Embryonic facial prominence (tissue), 1 donor: Measurements from ENCODE around the gene HSPA4.
"Not testable (repeated sequence)": the region's sequence is repeated elsewhere in the genome, so short reads cannot be mapped to it uniquely, and the experiment has no call there.

Experiments
- DNase-seq: peaks from one replicate; pipeline ENCODE4 v3.0.0-alpha.2; 2016; ENCODE audit errors: extremely low spot score

Gene HSPA4

DNA sequence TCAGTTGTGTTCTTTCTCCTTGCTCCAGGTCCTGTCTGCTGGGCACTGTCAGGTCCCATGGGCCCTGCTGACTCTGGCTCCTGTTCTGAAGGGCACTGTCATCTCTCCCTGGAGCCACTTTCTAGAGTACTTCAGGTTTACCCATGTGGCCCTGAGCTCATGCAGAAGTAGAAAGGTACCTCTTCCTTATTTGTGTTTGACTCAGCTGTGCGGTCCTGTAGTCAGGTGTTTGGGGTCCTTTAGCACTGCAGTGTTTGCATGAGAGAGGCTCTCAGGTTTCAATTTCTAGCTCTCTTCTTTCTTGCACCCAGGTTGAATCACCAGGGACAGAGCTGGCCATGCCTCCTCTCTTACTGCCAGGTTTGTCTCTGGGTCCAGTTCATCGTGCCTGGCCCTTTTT, 71.5 kb downstream of the HSPA4 start:
- DNase-seq: no peak

DNA sequence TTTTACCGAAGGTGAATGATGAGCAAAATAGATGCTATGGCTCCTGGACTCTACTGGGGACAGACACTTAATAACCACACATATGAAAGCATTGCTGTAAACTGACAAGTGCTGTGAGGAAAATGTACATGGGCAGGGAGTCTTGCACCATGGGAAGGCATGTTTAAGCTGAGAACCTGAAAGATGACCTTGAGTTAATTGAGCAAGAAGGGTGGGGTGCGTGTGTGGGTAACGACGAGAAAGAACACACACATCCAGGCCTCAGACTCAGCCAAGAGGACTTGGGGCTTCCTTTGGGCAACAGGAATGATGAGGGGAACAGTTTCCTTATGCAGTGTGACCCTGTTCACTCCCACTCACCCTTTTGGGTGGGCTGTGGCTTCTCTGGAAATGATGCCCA, 73.1 kb downstream of the HSPA4 start:
- no peak for DNase-seq

DNA sequence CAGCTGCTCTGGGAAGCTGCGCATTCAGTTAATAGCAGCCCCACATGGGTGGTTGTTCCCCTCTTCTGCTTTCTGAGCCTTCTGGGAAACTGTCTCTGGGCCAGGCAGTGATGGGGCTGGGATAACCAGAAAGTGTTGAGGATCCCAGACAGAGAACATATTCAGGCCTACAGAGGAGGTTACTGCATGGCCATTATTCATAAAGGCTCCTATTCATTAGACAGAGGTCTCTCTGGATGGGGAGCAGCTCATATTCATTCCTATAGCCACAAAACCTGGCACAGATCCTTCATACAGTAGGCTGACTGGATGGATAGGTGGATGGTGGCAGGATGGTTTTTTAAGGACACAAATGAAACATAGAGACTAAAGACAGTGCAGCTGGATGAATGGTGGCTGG, 76.3 kb downstream of the HSPA4 start:
- DNase-seq: no peak

DNA sequence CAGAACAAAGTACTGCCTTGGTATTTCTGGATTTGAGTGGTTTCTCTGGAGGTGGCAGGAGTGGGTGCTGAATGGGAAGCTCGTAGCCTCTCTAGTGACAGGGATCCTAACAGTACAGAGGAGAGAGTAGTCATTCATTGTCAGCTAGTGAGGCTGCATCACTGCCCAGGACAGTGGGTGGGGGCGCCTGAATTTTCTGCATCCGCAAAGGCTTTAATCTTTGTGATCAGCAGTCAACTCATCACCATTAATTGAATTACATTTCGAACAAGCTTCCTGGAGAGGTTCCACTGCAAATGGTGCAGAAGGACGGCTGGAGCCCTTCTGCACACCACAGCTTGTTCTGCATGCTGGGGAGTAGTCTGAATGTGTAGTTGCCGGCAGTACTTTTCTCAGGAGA, 77.5 kb downstream of the HSPA4 start:
- DNase-seq: no peak

DNA sequence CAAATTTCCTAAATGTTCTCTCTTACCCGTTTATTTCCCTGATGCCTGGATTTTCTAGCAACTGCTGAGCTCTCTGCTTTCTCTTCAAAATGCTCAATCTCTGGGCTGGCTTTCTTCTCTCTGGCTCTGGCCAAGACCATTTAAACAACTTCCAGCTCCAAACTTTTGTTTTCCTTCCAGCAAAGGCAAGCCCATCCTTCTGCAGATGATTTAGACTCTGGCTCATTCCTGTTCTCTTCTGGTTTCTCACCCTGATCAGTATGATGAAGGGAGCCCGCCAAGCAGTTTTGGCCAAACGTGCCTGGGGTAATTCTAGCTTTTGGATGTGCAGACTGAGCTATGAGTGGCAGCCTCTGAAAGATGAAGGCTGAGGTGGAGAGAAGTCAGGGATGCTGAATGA, 78.1 kb downstream of the HSPA4 start:
- DNase-seq: no peak

DNA sequence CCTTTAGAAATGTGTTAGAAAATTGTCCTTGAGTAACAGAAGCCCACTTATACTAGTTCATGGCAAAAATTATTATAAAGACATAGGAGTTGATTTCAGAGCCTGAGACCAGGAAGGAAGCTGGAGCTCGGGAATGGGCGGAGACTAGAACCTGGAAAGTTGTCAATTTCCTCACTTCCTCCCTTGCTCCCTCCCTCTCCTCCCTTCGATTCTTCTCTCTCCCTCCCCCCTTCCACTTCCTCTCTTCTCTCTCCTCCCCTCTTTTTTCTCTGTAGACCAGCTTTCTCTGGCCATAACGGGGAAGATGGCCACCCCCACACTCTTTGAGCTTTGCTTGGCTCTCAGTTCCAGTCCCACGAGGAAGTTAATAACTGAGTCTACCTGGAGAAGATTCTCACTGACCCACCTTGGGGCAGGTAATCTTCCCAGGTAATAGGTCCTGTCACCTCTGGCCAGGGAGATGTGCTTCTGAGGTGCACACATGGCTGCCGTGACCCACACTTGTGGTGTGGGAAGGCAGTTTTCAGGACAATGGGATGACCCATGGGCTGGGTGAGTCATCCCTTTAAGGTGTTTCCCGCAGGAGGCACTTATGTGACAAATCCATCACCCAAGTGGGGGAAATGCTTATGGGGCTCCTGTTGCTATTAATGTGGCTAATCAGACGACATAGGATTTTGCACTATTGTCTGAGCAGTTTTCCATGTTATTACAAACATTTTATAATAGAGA, 78.7 kb downstream of the HSPA4 start:
- no peak for DNase-seq

DNA sequence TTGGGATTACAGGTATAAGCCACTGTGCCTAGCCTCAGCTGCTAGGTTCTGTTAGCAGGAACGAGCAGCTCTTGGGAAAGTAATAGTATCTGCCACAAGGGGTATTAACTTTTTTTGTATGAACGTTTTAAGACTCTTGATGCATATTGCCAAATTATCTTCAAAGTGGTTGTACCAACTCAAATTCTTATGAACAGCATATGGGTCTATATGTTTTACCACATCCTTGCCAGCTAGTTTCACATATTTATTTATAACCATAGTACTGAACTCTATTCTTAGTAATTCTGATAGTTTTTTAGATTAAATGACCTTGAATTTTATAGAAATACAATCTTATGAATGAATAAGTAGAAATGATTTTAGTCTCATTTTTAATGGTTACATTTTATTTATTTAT, 80.9 kb downstream of the HSPA4 start:
- no peak for DNase-seq

DNA sequence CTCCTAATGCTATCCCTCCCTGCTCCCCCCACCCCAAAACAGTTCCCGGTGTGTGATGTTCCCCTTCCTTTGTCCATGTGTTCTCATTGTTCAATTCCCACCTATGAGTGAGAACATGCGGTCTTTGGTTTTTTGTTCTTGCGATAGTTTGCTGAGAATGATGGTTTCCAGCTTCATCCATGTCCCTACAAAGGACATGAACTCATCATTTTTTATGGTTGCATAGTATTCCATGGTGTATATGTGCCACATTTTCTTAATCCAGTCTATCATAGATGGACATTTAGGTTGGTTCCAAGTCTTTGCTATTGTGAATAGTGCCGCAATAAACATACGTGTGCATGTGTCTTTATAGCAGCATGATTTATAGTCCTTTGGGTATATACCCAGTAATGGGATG, 81.4 kb downstream of the HSPA4 start:
- not testable (repeated sequence) for DNase-seq

DNA sequence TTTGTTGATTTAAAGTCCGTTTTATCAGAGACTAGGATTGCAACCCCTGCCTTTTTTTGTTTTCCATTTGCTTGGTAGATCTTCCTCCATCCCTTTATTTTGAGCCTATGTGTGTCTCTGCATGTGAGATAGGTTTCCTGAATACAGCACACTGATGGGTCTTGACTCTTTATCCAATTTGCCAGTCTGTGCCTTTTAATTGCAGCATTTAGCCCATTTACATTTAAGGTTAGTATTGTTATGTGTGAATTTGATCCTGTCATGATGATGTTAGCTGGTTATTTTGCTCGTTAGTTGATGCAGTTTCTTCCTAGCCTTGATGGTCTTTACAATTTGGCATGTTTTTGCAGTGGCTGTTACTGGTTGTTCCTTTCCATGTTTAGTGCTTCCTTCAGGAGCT, 85.1 kb downstream of the HSPA4 start:
- not testable (repeated sequence) for DNase-seq

DNA sequence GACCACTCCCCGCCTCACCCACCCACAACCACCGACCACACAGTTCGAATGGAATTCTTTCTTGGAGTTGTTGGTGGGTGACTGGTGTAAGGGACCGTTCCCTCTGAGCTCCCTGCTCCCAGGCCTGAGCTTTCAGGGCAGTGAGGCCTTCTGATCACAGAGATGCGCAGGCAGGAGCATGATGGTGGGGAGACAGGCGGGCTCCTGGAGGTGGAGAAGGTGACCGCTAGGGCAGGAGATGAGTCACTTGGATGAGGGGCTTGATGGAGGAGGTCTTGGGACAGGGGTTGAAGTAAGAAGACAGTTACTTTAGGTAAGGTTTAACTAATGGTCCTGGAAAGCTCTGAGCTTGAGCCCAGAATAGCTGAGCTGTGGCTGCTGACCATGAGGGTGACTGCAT, 88.5 kb downstream of the HSPA4 start:
- DNase-seq: no peak

DNA sequence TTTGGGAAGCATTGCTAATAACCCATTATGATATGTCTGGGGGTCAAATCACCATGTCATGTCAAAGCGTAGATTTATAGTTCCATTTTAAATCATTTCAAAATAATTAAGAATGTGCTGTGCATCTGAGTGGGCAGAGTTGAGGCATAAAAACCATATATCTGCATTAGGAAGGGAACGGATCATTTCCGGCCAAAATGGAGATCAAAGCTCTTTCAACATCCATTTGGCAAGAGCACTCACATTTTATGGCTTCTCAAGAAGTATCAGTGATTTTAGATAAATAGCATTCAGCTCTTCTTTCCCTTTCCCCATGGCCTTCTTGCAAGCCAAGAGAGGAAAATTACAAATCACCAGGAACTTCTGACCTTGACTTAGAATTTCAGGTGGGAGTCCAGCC, 89.9 kb downstream of the HSPA4 start:
- DNase-seq: no peak

DNA sequence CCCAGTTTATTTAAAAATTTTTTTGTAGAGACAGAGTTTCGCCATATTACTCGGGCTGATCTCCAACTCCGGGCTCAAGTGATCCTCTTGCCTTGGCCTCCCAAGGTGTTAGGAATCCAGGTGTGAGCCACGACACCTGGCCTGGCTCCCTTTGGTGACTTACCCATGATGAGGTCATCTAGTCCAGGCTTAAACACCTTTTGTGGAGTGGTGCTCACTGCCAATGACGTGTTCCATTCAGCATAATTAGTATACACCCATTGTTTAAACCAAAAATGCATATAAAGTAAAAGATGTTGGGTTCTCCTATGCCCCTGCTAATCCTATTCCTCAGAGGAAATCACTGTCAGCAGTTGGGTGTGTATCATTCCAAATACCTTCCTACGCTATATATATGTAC, 91.0 kb downstream of the HSPA4 start:
- no peak for DNase-seq

DNA sequence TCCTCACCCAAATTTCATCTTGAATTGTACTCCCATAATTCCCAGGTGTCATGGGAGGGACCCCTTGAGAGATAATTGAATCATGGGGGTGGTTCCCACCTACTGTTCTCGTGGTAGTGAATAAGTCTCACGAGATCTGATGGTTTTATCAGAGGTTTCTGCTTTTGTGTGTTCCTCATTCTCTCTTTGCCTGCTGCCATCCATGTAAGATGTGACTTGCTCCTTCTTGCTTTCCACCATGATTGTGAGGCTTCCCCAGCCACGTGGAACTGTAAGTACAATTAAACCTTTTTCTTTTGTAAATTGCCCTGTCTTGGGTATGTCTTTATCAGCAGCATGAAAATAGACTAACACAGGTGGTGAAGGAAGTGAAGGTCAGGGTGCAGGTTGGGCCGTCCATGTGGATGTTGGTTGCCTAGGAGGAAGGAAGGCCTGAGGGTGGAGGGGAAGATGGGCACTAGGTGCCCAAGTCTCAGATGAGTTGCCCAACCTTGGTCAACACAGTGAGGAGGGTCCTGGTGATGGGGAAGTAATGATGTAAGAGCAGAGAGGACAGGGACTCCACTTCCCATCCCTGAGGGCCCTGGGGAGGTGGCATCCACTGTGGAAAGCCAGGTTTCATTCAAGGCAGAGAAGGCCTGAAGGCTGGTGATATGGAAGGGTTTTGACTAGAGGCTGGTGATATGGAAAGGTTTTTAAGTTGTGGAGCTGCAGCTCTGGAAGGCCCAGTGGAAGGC, 92.6 kb downstream of the HSPA4 start:
- no peak for DNase-seq

DNA sequence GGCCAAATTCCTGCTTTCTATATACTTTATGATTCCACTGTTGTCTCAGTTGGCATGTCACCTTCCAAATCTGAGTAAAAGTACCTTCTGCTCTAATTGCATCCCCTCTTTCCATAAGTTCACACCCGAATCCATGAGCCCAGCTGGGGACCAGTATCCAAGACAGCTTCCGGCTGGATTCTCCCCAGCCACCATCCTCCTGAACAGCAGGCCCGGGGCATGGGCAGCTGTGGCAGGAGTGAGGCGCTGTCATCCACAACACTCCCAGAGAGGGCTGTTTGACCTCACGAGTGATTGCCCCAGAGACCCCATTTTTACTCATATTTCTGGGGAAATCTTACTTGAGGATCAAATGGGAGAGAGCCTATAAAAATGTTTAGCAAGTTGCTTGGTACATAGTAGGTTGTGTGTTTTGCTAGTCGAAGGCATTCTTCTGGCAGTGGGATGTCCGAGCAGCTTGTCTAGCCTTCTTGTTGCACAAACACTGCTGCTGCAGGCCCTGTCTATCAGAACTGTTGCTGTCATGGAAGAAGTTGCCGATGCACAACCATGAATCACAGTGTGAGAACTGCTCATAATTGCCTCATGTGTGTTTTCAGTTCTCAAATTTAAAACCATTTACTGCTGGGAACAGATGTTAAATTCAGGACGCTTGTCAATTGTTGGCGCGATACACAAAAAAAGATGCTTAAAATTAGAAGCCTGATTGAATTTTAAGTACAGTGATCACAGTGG, 93.8 kb downstream of the HSPA4 start:
- no peak for DNase-seq

DNA sequence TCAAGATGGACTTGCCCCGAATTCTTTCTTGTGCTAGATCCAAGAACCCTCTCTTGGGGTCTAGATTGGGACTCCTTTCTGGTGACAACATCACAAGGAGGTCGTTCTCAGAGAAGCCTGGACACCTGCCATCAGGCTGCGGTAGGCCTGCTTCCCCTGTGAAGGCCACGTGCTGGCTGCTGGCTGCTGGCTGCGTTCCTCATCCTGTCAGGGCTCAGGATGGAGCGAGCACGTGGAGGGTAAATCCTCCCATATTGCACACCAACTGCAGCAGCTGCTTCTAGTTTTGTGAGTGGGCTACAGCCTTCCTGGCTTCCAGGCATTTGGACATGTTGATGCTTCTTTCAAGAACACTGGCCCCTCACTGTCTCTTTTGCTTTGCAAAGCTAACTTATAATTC, 95.6 kb downstream of the HSPA4 start:
- DNase-seq: no peak

DNA sequence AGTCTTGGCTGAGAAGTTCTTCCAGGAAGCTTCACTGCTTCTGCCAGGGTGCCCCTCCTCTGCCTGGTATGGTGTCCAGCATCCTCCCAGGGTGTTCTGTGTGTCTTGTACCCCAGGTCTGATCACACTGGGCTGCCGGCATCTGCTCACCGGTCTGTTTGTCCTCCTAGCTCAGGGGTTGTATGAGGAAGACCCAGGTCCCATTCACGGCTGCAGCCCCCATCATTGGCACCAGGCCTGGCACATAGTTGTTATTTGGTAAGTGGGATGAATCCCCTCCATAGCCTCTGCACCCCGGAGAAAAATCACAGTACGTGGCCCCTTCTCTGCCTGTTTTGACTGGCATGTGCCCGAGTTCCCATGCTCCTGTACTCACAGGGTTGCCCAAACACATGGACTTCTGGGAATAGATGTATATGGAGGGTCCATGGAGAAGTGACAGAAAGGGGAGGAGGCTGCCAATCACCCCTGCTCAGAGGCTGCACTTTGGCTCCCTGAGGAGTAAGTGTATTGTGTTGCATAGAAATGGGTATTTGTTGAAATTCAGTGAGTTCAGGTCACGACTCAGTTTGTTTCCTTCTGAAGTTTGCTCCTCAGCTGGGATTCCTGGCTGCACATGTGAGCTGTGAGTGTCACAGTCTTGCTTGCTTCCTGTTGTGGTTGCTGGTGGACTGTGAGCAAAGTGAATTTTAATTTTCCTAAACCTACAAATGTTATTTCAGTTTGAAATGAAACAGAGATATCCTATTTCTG, 96.2 kb downstream of the HSPA4 start:
- DNase-seq: no peak

DNA sequence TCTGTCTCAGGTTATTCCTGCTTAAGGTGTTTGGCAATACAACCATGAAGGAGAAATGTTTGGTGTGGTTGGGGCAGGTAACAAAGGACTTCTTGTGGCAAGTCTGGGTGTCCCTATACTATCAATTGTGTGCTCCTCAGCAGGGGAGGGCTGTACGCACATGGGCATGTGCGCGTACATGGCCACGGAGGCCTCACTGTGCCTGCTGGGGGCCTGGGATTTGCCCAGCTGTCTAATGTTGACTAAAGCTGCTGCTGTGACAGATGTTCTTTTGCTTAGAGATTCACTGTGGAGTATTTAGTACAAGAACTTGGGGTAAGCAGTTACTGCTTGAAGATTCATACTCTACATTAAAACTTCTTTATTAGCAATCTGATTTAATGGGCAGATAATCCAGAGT, 97.5 kb downstream of the HSPA4 start:
- no peak for DNase-seq

DNA sequence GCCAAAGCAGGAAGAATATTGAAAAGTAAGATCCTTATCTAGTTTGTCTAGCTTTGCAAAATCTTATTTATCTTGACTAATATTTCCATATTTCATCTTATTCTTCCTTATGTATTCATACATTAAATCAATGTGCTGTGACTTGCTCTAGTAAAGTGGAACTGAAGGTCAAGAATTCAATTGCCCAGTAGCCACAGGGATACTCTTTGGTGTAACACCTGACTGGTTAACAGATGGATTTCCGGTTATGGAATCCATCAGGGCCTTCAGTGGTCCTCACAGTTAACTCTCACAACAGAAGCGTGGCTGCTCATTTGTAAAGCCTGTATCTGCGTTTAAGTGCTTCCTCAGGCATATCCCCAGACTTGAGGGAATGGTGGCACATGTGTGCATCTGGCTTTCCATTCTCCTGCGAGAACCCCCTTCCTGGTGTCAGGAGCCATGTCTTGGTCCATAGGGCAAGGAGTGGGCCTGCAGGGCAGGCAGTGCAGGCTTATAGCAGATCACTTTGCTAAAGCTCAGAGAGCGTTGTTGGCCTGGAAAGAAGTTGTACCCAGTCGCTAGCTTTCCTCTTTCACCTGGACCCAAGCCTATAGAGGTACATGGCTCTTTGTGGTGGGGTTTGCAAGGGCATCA, 99.2 kb downstream of the HSPA4 start:
- DNase-seq: no peak

DNA sequence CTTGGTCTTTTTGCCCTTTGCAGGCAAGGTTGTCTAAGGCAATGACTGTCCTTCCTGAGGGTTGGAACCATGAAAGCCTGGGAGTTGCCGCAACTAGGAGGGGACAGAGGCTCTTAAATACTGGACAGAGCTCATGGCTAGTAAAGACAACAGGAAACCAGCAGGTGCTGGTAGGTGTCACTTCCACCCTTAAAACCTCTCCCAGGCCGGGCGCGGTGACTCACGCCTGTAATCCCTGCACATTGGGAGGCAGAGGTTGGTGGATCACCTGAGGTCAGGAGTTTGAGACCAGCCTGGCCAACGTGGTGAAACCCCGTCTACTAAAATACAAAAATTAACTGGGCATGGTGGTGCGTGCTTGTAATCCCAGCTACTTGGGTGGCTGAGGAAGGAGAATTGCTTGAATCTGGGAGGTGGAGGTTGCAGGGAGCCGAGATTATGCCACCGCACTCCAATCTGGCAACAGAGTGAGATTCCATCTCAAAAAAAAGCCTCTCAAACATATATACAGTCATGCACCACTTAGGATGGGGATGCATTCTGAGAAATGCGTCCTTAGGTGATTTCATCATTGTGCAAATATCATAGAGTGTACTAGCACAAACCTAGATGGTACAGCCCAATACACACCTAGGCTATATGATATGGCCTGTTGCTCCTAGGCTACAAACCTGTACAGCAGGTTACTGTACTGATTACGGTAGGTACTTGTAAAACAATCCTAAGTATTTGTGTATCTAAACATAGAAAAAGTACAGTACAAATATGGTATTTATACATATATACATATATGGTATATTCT, 102.7 kb downstream of the HSPA4 start:
- DNase-seq: no peak

DNA sequence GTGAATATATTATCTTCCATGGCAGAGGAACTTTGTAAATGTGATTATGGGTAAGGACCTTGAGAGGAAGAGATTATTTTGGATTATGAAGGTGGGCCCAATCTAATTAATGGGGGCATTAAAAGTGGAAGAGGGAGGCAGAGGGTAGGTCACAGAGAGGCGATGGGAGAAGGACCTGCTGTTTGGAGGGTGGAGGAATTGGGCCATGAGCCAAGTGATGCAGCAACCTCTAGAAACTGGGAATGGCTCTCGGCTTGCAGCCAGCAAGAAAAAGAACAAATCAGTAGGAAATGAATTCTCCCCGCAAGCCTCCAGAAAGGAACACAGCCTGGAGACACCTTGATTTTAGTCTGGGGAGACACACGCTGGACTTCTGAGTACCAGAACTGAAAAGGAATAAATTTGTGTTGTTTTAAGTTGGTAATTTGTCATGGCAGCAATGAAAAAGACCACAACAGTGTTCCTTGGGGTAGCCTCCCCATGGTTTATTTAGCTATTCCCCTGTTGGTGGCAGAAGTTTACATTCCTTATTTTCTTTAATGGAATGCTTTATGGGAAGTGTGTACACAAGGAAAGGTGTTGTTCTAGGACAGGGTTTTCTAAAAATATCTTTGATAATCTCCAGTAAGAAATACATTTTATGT, 103.6 kb downstream of the HSPA4 start:
- no peak for DNase-seq
